ENCODE data around the gene ANGPTL8. TPM values are rescaled to one million over a fixed set of nuclear protein-coding genes. Genes with fewer than 3 reads are reported as not detected.

ANGPTL8 gene
- total RNA-seq, 1 donor from 2014 or later: not detected

- peaks cover 19 to 33% of the 10 kb centered on the region in 2 donors for H3K36me3 ChIP-seq
Observed at GRCh38 chr19:11251217-11251616, 11.8 kb downstream of the ANGPTL8 start.

GRCh38 chr19:11251650-11252314 is 12.4 kb downstream of the ANGPTL8 start:
- peaks cover 18 to 33% of the 10 kb centered on the region in 2 donors for H3K36me3 ChIP-seq

More at GRCh38 chr19:11251217-11251616, 11.8 kb downstream of the ANGPTL8 start:
- TF ChIP-seq, protein P1, sequence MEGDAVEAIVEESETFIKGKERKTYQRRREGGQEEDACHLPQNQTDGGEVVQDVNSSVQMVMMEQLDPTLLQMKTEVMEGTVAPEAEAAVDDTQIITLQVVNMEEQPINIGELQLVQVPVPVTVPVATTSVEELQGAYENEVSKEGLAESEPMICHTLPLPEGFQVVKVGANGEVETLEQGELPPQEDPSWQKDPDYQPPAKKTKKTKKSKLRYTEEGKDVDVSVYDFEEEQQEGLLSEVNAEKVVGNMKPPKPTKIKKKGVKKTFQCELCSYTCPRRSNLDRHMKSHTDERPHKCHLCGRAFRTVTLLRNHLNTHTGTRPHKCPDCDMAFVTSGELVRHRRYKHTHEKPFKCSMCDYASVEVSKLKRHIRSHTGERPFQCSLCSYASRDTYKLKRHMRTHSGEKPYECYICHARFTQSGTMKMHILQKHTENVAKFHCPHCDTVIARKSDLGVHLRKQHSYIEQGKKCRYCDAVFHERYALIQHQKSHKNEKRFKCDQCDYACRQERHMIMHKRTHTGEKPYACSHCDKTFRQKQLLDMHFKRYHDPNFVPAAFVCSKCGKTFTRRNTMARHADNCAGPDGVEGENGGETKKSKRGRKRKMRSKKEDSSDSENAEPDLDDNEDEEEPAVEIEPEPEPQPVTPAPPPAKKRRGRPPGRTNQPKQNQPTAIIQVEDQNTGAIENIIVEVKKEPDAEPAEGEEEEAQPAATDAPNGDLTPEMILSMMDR (IDR thresholded peaks at IDR 0.05): no peak
- Histone ChIP-seq H3K4me1 (peaks cover 0 to 4% of the 10 kb centered on the region in 2 donors), H3K4me3 (no peak overlapping the region), H3K27ac (no peak overlapping the region), H3K9me3 (no peaks in the 10 kb centered on the region), H3K27me3 (no peaks in the 10 kb centered on the region)
- intact Hi-C loops (cut with DNase I): no loop called here
- DNase-seq (ENCODE audit: low spot score in 2 of 2): no peak

DNA sequence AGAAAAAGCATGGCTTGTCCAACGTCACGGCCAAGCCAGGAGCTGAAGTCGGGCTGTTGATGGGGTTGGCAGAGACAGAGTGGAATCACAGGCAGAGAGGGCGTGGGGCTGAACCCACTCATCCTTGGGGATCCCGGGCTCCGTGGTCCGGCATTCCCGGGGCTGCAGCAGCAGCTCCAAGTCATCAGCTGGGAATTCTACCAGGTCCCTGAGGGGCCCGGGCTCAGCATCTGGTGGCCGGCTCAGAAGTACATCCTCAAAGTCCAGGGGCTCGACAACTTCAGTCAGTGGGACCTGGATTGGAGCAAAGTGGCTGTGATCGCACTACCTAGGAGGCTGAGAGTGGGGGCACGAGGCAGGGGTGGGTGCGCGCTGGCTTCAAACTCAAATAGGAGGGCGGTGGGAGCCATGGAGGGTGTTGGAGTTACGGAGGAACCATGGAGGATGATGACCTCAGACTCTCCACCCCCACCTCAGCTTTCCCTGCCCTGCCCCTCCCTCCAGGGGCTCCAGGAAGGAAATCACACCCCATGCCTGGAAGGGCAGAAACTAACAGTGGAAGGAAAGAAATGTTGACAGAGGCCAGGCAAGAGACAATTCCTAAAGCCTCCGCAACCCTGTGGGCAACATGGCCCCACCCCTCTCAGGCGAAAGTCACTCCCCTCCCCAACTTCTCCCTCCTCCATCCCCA is 13.4 kb downstream of the ANGPTL8 start:
- TF ChIP-seq, protein P1 (IDR thresholded peaks at IDR 0.05): no peak
- H3K27me3 ChIP-seq: no peaks in the 10 kb centered on the region
- H3K9me3 ChIP-seq: no peaks in the 10 kb centered on the region
- intact Hi-C loops (cut with DNase I): no loop called here
- DNase-seq (ENCODE audit: low spot score in 2 of 2): no peak
- no peak overlapping the region for H3K27ac ChIP-seq
- H3K4me1 ChIP-seq: no peaks in the 10 kb centered on the region
- H3K36me3 ChIP-seq: peaks cover 17 to 33% of the 10 kb centered on the region in 2 donors
- H3K4me3 ChIP-seq: no peak overlapping the region

More at GRCh38 chr19:11251650-11252314, 12.4 kb downstream of the ANGPTL8 start:
- no peak for DNase-seq (ENCODE audit: low spot score in 2 of 2)
- no peak overlapping the region for H3K4me3 ChIP-seq
- no peaks in the 10 kb centered on the region for H3K9me3 ChIP-seq
- no peak overlapping the region for H3K27ac ChIP-seq
- TF ChIP-seq, protein P1 (IDR thresholded peaks at IDR 0.05): no peak
- H3K27me3 ChIP-seq: no peaks in the 10 kb centered on the region
- H3K4me1 ChIP-seq: peaks cover 0 to 4% of the 10 kb centered on the region in 2 donors
- intact Hi-C loops (cut with DNase I): no loop called here

DNA sequence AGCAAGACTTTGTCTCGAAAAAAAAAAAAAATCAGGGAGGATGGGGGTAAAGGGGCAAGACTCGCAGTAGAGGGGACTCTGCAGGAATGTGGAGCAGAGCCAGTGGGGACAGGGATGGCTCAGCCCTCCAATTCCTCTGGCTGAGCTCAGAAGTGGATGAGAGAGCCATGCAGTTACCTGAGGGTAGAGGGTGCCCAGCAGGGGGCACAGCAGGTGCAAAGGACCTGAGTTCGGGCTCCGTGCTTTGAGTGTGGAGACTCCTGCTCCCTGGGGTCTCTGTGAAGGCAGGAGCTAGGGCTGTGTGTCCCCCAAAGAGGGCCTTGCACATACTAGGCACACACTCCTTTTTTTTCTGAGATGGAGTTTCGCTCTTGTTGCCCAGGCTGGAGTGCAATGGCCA is 15.2 kb downstream of the ANGPTL8 start:
- H3K27me3 ChIP-seq: no peaks in the 10 kb centered on the region
- H3K36me3 ChIP-seq: peaks cover 17 to 30% of the 10 kb centered on the region in 2 donors
- intact Hi-C loops (cut with DNase I): no loop called here
- H3K4me1 ChIP-seq: no peaks in the 10 kb centered on the region
- TF ChIP-seq, protein P1 (IDR thresholded peaks at IDR 0.05): no peak
- no peak overlapping the region for H3K27ac ChIP-seq
- no peak overlapping the region for H3K4me3 ChIP-seq
- no peak for DNase-seq (ENCODE audit: low spot score in 2 of 2)
- H3K9me3 ChIP-seq: no peaks in the 10 kb centered on the region

DNA sequence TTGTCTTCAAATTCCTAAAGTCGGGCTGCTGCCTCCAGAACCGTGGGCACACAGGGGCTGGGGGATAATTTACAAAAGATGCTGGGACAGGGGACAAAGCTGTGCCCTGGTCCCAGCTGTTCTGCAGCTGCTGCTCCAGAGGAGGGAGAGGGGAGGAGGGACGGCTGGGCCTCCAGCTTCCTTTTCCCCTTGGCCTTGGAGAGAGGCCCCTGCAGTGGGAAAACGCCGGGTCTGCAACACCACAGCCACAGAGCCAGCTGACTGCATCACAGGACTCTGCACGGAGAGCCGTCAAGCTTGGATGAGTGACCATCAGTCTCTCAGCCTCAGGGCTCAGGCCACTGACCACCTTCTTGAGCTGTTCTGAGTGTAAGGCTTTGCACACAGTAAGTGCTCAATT is 16.8 kb downstream of the ANGPTL8 start:
- Histone ChIP-seq H3K4me1 (no peaks in the 10 kb centered on the region), H3K27me3 (no peaks in the 10 kb centered on the region), H3K9me3 (no peaks in the 10 kb centered on the region), H3K27ac (no peak overlapping the region), H3K36me3 (peaks cover 7 to 18% of the 10 kb centered on the region in 2 donors), H3K4me3 (no peak overlapping the region)
- TF ChIP-seq, protein P1 (IDR thresholded peaks at IDR 0.05): no peak
- DNase-seq (ENCODE audit: low spot score in 2 of 2): no peak
- intact Hi-C loops (cut with DNase I): no loop called here

Measured in ascending aorta (tissue), 2 donors.